ENCODE results near the gene KDM2A. TPM values are rescaled to one million over a fixed set of nuclear protein-coding genes. Genes with fewer than 3 reads are reported as not detected.
"Not testable (repeated sequence)": the region's sequence is repeated elsewhere in the genome, so short reads cannot be mapped to it uniquely, and the experiment has no call there.

Gene KDM2A
- total RNA-seq, 1 donor from 2014 or later = 38.4 TPM

GRCh38 chr11:67254798-67255197 is 135.7 kb downstream of the KDM2A start:
- Histone ChIP-seq H3K36me3 (ENCODE audit: control insufficient read depth, insufficient read depth, low read length) (peaks cover 47% of the 10 kb centered on the region), H3K27me3 (ENCODE audit: control insufficient read depth, insufficient read depth, low read length) (no peaks in the 10 kb centered on the region), H3K4me3 (ENCODE audit: low read depth, low read length) (no peak overlapping the region)
- no peak for DNase-seq (ENCODE audit: low read depth)
- TF ChIP-seq, protein P1, sequence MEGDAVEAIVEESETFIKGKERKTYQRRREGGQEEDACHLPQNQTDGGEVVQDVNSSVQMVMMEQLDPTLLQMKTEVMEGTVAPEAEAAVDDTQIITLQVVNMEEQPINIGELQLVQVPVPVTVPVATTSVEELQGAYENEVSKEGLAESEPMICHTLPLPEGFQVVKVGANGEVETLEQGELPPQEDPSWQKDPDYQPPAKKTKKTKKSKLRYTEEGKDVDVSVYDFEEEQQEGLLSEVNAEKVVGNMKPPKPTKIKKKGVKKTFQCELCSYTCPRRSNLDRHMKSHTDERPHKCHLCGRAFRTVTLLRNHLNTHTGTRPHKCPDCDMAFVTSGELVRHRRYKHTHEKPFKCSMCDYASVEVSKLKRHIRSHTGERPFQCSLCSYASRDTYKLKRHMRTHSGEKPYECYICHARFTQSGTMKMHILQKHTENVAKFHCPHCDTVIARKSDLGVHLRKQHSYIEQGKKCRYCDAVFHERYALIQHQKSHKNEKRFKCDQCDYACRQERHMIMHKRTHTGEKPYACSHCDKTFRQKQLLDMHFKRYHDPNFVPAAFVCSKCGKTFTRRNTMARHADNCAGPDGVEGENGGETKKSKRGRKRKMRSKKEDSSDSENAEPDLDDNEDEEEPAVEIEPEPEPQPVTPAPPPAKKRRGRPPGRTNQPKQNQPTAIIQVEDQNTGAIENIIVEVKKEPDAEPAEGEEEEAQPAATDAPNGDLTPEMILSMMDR (IDR thresholded peaks at IDR 0.05; ENCODE audit: insufficient read depth, low read length, severe bottlenecking) = no peak
- FAIRE-seq = no peak

GRCh38 chr11:67255353-67255752 is 136.3 kb downstream of the KDM2A start:
- no peaks in the 10 kb centered on the region for H3K27me3 ChIP-seq (ENCODE audit: control insufficient read depth, insufficient read depth, low read length)
- DNase-seq (ENCODE audit: low read depth) (no peak), FAIRE-seq (no peak)
- H3K36me3 ChIP-seq (ENCODE audit: control insufficient read depth, insufficient read depth, low read length) = peaks cover 42% of the 10 kb centered on the region
- TF ChIP-seq, protein P1 (IDR thresholded peaks at IDR 0.05; ENCODE audit: insufficient read depth, low read length, severe bottlenecking) = no peak
- no peak overlapping the region for H3K4me3 ChIP-seq (ENCODE audit: low read depth, low read length)

- no peaks in the 10 kb centered on the region for H3K27me3 ChIP-seq (ENCODE audit: control insufficient read depth, insufficient read depth, low read length)
- FAIRE-seq (no peak), DNase-seq (ENCODE audit: low read depth) (no peak)
- TF ChIP-seq, protein P1 (IDR thresholded peaks at IDR 0.05; ENCODE audit: insufficient read depth, low read length, severe bottlenecking) = no peak
- peaks cover 37% of the 10 kb centered on the region for H3K36me3 ChIP-seq (ENCODE audit: control insufficient read depth, insufficient read depth, low read length)
- no peak overlapping the region for H3K4me3 ChIP-seq (ENCODE audit: low read depth, low read length)
Measured at GRCh38 chr11:67255864-67256263, 136.8 kb downstream of the KDM2A start.

DNA sequence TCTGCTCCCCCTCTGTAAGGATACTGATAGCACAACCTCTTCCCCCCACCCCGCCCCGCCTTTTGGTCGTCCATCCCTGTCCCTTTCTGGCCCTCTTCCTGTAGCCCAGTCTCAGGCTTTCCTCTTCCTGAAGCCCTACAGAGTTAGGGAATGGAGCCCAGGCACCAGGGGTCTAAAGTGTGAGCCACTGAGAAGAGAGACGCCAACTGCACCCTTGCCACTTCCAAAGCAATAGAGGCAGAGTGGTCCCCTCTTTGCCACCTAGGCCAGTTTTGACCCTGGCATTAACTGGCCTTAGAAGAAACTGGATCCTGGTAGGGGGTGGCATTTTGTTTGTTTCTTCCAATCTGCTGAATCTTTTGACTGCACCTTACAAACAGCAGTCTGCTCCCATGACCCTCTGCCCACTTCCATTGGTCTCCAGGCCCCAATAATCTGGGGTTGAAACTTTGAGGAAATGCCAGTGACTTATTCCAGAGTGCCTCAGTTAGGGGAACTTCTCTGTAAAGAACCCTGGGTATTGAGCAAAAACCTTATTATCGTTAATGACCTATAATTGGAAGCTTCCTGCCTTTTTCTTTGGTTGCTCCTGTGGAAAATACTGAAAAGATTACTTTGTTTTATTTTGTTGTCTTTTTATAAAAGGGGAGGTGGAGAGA is 137.5 kb downstream of the KDM2A start:
- no peak overlapping the region for H3K4me3 ChIP-seq (ENCODE audit: low read depth, low read length)
- no peak for FAIRE-seq
- TF ChIP-seq, protein P1 (IDR thresholded peaks at IDR 0.05; ENCODE audit: insufficient read depth, low read length, severe bottlenecking) = no peak
- DNase-seq (ENCODE audit: low read depth) = no peak
- no peaks in the 10 kb centered on the region for H3K27me3 ChIP-seq (ENCODE audit: control insufficient read depth, insufficient read depth, low read length)
- H3K36me3 ChIP-seq (ENCODE audit: control insufficient read depth, insufficient read depth, low read length) = peaks cover 37% of the 10 kb centered on the region

- peaks cover 9% of the 10 kb centered on the region for H3K36me3 ChIP-seq (ENCODE audit: control insufficient read depth, insufficient read depth, low read length)
- no peak for DNase-seq (ENCODE audit: low read depth)
- H3K4me3 ChIP-seq (ENCODE audit: low read depth, low read length) = no peak overlapping the region
- TF ChIP-seq, protein P1 (IDR thresholded peaks at IDR 0.05; ENCODE audit: insufficient read depth, low read length, severe bottlenecking) = no peak
- no peaks in the 10 kb centered on the region for H3K27me3 ChIP-seq (ENCODE audit: control insufficient read depth, insufficient read depth, low read length)
- no peak for FAIRE-seq
Measured at GRCh38 chr11:67260406-67260805, 141.3 kb downstream of the KDM2A start.

GRCh38 chr11:67260885-67261639 is 142.0 kb downstream of the KDM2A start:
- H3K4me3 ChIP-seq (ENCODE audit: low read depth, low read length) = peak overlapping the region; percentile 24
- not testable (repeated sequence) for H3K27me3 ChIP-seq (ENCODE audit: control insufficient read depth, insufficient read depth, low read length); FAIRE-seq; H3K36me3 ChIP-seq (ENCODE audit: control insufficient read depth, insufficient read depth, low read length)
- peak; percentile 40 for DNase-seq (ENCODE audit: low read depth)
